ENCODE results near the gene TGFBR2.

The TGFBR2 gene

GRCh38 chr3:30665539-30665938 is 59.1 kb downstream of the TGFBR2 start:
- H3K36me3 ChIP-seq (ENCODE audit: insufficient read depth, low read length), result peaks cover 36% of the 10 kb centered on the region; the same call in 1 of the 2 replicates
- TF ChIP-seq EZH2phosphoT487 (IDR thresholded peaks at IDR 0.05; ENCODE audit: borderline replicate concordance), result no peak
- no peak for TF ChIP-seq CTCF (conservative IDR thresholded peaks at IDR 0.05; ENCODE audit: low read length)
- peaks cover 66% of the 10 kb centered on the region for H3K79me2 ChIP-seq (ENCODE audit: insufficient read depth, low read length)

GRCh38 chr3:30666572-30667279 is 60.3 kb downstream of the TGFBR2 start:
- Histone ChIP-seq H3K9me3 (ENCODE audit: insufficient read depth, low read depth, low read length) (no peaks in the 10 kb centered on the region), H3K4me1 (ENCODE audit: insufficient read depth, low read length, poor library complexity, severe bottlenecking) (peaks cover 67% of the 10 kb centered on the region), H3K27me3 (ENCODE audit: insufficient read depth, low read length, poor library complexity, severe bottlenecking) (no peaks in the 10 kb centered on the region), H2AFZ (ENCODE audit: low read length) (no peak overlapping the region), H3K36me3 (ENCODE audit: insufficient read depth, low read length) (peaks cover 40% of the 10 kb centered on the region; the same call in 1 of the 2 replicates), H3K9me2 (replicated peaks; ENCODE audit: low read depth, low read length) (no peaks in the 10 kb centered on the region), H3K4me2 (ENCODE audit: low read depth, low read length, poor library complexity, severe bottlenecking) (peak overlapping the region; percentile 75), H3K79me2 (ENCODE audit: insufficient read depth, low read length) (peaks cover 65% of the 10 kb centered on the region), H4K20me1 (ENCODE audit: insufficient read depth, low read length, poor library complexity, severe bottlenecking) (no peaks in the 10 kb centered on the region), H3F3A (ENCODE audit: low read depth) (peaks cover 30% of the 10 kb centered on the region), H3K9ac (ENCODE audit: low read depth, low read length, poor library complexity, severe bottlenecking) (peak overlapping the region; percentile 51), H3K4me3 (ENCODE audit: low read length, poor library complexity, severe bottlenecking) (peak overlapping the region; percentile 24)
- TF ChIP-seq CTCF (conservative IDR thresholded peaks at IDR 0.05; ENCODE audit: low read length), result no peak
- no peak for TF ChIP-seq EZH2phosphoT487 (IDR thresholded peaks at IDR 0.05; ENCODE audit: borderline replicate concordance)

More at GRCh38 chr3:30665539-30665938, 59.1 kb downstream of the TGFBR2 start:
- peak overlapping the region; percentile 75 for H3K4me2 ChIP-seq (ENCODE audit: low read depth, low read length, poor library complexity, severe bottlenecking)
- H3K9me3 ChIP-seq (ENCODE audit: insufficient read depth, low read depth, low read length), result no peaks in the 10 kb centered on the region
- H3K9ac ChIP-seq (ENCODE audit: low read depth, low read length, poor library complexity, severe bottlenecking), result peak overlapping the region; percentile 51
- H4K20me1 ChIP-seq (ENCODE audit: insufficient read depth, low read length, poor library complexity, severe bottlenecking), result no peaks in the 10 kb centered on the region
- peaks cover 30% of the 10 kb centered on the region for H3F3A ChIP-seq (ENCODE audit: low read depth)
- H3K9me2 ChIP-seq (replicated peaks; ENCODE audit: low read depth, low read length), result no peaks in the 10 kb centered on the region
- H3K4me3 ChIP-seq (ENCODE audit: low read length, poor library complexity, severe bottlenecking), result peak overlapping the region; percentile 49
- H2AFZ ChIP-seq (ENCODE audit: low read length), result no peak overlapping the region
- H3K4me1 ChIP-seq (ENCODE audit: insufficient read depth, low read length, poor library complexity, severe bottlenecking), result peaks cover 79% of the 10 kb centered on the region
- no peaks in the 10 kb centered on the region for H3K27me3 ChIP-seq (ENCODE audit: insufficient read depth, low read length, poor library complexity, severe bottlenecking)

GRCh38 chr3:30667280-30667651 is 60.9 kb downstream of the TGFBR2 start:
- Histone ChIP-seq H3K27me3 (ENCODE audit: insufficient read depth, low read length, poor library complexity, severe bottlenecking) (no peaks in the 10 kb centered on the region), H4K20me1 (ENCODE audit: insufficient read depth, low read length, poor library complexity, severe bottlenecking) (no peaks in the 10 kb centered on the region), H3K9me3 (ENCODE audit: insufficient read depth, low read depth, low read length) (no peaks in the 10 kb centered on the region), H3F3A (ENCODE audit: low read depth) (peaks cover 30% of the 10 kb centered on the region), H2AFZ (ENCODE audit: low read length) (no peak overlapping the region), H3K9me2 (replicated peaks; ENCODE audit: low read depth, low read length) (no peaks in the 10 kb centered on the region), H3K4me3 (ENCODE audit: low read length, poor library complexity, severe bottlenecking) (peak overlapping the region; percentile 24), H3K4me1 (ENCODE audit: insufficient read depth, low read length, poor library complexity, severe bottlenecking) (peaks cover 62% of the 10 kb centered on the region), H3K9ac (ENCODE audit: low read depth, low read length, poor library complexity, severe bottlenecking) (peak overlapping the region; percentile 28), H3K36me3 (ENCODE audit: insufficient read depth, low read length) (peaks cover 40% of the 10 kb centered on the region; the same call in 1 of the 2 replicates), H3K79me2 (ENCODE audit: insufficient read depth, low read length) (peaks cover 64% of the 10 kb centered on the region), H3K4me2 (ENCODE audit: low read depth, low read length, poor library complexity, severe bottlenecking) (peak overlapping the region; percentile 75)
- TF ChIP-seq CTCF (conservative IDR thresholded peaks at IDR 0.05; ENCODE audit: low read length) (no peak), EZH2phosphoT487 (IDR thresholded peaks at IDR 0.05; ENCODE audit: borderline replicate concordance) (no peak)
